Hematopoietic multipotent progenitor cell (in vitro differentiated cells): Measurements from ENCODE around the gene MAPT. TPM values are rescaled to one million over a fixed set of nuclear protein-coding genes. Genes with fewer than 3 reads are reported as not detected.

Source experiments
- DNase-seq, 3 donors: peaks; one replicate each; pipeline ENCODE4 v3.0.0-alpha.2; 2011 to 2015; ENCODE audit warnings: low read depth in 2 of 3, low spot score in 2 of 3
- total RNA-seq: library from RNA; depleted of rRNA; stranded (reverse); fragments of >200 nt; gene quantifications from one replicate; pipeline ENCODE4 v1.2.3, GENCODE V29; 2012

The MAPT gene
- total RNA-seq, 1 donor = under 0.01 TPM

DNA sequence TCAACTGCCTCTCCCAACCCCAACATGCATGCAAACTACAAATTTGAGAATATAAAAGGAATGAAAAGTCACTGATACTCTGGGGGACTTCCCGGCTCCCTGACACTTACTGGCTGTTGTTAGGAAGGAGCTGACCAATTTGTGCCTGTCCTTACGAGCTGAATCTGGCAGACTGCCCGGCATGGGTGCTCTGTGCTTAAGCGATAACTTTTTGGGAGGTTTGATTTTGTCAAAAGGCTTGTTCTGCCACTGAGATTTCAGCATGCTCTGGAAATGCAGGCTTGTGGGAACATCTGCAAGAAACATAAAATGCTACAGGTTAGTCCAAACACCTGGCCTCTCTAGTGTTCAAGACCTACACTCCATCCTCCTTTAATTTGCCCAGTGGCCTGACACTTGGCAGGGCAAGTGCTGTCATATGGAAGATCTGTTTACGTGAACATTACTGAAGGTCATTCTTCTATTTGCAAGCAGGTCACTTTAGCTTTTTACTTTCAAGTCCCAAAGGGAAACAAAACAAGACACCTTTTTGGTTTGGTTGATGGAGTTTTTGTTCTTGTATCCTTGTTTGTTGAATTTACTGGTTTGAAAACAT, 145.3 kb downstream of the MAPT start:
- DNase-seq = no peak

DNA sequence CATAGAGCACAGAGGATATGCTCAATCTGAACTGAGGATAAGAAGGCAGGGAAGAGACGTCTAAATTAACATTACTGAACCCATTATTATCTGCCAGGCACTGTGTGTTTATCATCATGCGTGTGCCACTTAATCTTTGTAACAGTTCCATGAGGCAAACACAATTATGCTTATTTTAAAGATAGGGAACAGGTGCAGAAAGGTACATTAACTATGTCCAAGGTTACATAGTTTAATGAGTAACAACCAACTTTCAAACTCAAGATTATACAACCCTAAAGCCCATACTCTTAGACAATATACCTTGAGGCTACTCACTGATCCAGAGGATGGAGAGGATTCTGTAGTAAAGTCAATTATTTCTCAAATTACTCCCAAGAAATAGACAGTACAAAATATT, 147.9 kb downstream of the MAPT start:
- DNase-seq = no peak

DNA sequence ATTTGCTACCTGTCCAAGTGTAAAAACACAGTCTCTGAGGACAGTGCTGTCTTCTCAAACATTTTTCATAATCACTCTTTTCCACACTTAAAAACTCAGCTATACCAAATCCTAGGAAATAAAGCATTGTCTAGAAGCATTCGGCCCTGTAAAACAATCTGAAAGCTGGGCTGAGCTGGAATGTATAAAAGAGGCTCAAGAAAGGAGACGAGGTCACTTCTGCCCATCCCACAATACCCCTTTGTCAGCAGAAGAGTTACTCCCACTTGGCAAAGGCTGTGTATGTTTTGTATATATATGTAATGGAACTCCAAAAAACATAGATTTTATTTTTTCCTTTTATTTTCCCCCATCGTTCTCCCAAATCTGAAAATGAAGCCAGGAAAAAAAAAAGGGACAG, 148.6 kb downstream of the MAPT start:
- no peak for DNase-seq

DNA sequence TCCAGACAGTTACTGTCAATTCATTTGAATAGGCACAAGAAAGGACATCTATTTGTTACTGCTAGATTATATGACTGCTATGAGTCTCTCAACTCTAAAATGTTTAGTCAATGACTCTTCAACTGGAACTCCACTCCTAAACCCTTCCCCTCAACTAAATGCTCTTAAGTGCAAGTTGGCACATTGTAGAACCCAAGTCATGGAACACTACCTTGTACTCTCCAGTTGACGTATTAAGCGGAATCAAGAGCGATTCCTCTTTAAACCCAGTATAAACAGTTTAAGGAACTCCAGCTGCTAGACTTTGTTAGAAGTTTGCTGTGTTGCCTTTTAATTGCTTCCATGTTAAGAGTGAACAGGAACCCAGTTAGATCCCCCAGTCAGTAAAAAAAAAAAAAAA, 149.3 kb downstream of the MAPT start:
- no peak for DNase-seq

DNA sequence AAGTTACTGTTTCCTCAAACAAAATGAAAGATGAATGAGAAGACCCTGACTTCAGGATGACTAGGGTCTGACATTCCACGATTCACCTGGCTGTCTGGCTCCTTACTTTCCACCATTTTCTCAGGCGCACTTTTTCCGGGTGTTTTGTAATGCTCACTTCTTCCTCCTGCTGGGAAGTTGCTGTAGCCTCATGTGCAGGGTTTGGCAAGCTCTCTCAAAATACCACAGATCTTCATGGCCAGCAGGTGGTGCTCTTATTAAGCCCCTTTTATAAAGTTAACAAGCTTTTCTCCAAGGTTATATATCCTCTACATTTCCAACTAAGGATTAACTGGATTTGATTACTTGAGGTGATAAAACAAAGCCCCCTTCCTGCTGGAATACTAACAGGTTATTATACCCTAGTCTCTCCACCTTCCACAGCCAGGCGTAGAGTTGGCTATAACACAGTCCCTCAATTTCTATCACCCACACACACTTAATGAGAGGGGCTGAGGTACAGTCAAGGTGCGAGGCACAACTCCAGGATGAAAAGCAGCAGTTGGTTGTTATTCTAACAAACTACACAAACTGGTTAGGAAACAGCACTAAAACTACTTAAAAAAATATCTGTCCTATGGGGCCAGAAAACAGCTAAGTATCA, 150.1 kb downstream of the MAPT start:
- DNase-seq = peak in 2 of 3 donors; percentile 74 to 82

DNA sequence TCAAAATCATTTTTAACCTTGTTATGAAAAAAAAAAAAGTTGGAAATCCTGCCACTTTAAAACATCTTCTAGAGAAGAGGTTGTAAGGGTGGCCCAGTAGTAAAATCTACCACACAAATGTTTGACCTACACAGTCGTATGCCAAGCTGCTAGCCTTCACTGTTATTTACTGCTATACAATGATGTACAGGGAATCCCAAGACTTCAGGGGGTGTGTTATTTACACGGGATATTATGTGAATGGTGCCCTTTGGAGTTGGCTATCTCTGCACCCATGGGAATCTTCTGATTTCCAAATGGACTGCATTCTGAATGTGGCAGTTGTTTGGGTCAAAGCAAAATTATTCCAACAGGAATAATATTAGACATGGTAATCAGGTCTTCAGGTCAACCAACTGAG, 150.6 kb downstream of the MAPT start:
- DNase-seq = no peak

DNA sequence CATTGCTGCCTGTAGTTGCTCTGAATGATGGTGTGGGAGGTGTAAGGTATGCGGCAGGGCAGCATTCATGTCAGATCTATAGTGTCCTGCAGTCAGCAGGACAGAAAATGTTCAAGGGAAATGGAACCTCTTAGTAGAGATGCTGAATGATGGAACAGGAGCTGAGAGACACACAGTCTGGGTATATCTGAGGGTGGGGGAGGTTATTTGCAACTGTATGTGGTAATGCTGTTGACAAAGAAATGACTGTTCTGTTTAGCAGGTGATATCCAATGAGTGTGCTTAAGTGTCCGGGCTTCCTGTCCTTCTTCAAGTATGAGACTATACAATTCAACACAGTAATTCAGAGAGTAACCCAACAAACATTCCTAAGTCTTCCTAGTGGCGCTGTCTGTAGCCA, 151.3 kb downstream of the MAPT start:
- no peak for DNase-seq

DNA sequence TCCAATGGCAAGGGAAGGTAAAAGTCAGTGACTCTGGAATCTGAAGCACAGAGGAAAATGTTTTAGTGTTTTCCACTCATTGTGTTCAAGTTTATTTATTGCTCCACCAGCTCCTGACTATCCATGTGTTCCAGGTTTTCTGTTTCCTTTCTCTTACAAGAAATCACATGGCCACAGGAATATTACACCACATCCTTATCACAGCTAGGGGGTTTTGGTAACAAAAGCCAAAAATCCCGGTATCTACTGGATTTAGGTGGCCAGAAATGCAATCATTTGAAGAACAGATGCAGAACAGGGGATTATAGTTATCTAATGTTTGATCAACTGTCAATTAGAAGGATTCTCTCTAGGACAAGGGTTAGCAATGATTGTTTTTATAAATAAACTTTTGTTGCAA, 152.6 kb downstream of the MAPT start:
- no peak for DNase-seq

DNA sequence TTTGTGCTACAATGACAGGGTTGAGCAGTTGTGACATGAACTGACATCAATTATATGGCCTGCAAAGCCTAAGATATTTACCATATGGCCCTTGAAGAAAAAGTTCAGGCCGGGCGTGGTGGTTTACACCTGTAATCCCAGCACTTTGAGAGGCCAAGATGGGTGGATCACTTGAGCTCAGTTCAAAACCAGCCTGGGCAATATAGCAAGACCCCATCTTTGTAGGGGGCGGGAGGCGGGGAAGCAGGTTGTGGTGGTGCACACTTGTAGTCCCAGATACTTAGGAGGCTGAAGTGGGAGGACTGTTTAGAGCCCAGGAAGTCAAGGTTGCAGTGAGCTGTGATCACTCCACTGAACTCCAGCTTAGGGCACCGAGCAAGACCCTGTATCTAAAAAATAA, 153.0 kb downstream of the MAPT start:
- no peak for DNase-seq

DNA sequence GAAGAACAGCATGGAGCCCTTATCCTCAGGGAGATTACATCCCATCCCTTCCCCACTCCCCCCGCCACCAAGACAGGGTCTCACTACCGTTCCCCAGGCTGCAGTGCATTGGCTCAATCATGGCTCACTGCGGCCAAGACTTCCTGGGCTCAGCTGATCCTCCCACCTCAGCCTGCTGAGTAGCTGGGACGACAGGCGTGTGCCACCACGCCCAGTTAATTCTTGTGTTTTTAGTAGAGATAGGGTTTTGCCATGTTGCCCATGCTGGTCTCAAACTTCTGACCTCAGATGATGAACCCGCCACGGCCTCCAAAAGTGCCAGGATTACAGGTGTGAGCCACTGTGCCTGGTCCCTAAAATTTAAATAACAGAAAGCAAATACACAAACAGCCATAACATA, 153.5 kb downstream of the MAPT start:
- no peak for DNase-seq

DNA sequence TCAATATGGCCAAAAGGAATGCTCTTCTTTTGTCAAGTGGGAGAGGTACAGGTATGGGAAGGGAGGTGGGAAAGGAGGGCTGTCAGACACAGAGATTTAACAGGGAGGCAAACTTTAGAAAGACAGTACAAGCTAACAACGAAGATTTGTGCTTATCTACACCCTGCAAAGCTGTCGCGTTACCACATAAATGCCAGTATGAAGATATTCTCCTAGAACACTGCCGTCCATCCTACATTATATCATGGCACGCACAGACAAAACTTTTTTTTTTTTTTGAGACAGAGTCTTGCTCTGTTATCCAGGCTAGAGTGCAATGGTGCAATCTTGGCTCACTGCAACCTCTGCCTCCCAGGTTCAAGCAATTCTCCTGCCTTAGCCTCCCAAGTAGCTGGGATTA, 155.3 kb downstream of the MAPT start:
- DNase-seq = no peak

DNA sequence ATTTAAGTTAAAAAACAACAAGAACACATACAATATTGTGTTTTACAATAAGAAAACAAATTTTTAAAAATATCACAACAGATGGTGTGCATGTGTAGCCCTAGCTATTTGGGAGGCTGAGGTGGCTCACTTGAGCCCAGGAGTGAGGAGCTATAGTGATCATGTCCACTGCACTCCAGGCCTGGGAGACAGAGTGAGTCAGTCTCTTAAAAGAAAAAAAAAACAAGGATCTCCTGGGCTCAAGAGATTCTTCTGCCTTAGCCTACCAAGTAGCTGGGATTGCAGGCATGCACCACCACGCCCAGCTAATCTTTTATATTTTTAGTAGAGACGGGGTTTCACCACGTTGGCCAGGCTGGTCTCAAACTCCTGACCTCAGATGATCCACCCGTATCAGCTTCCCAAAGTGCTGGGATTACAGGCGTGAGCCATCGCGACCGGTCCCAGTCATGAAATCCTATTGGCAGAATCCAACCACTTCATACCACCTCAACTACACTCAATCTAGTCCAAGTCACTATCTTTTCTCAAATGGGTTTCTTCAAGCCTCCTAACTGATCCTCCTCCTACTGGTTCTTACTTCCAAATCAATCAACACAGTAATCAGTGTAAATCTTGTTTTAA, 159.7 kb downstream of the MAPT start:
- DNase-seq = no peak

DNA sequence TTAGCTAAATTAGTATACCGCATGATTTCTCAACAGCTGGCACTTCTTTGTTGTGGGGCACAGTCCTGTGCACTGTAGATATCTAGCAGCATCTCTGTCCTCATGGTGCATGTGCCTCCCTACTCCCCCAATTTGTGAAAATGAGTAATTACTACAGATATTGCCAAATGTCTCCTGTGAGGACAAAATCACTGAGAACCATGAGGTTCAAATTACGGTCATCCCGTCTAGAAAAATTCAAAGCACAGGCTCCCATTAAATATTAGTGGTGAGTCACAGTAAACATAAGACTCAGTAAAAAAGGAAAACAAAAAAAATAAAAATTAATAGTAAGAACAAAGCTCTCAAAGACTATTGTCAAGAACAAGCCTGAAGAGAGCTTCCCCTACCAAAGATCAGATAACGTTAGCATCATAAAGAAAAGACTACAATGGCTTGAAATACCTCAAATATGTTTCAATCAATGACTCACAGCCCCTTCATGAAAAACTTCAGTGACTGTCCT, 162.5 kb downstream of the MAPT start:
- no peak for DNase-seq

DNA sequence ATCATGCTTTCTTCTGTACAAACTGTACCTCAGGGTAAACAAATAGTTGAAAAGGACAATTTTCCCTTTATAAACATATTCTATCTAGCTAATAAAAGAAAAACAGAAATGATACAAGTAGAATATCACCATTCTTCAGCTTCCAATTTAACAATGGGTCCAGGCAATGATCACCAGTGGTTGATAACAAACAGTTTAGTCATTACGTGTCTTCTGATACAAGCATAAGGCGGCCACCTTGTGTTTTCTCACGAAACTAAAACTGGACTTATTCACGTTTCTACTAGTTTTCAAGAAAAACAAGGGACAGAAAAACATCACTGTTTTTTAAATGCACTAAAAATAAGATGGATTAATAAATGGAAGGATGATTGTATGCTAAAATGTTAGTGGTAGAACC, 163.0 kb downstream of the MAPT start:
- no peak for DNase-seq

DNA sequence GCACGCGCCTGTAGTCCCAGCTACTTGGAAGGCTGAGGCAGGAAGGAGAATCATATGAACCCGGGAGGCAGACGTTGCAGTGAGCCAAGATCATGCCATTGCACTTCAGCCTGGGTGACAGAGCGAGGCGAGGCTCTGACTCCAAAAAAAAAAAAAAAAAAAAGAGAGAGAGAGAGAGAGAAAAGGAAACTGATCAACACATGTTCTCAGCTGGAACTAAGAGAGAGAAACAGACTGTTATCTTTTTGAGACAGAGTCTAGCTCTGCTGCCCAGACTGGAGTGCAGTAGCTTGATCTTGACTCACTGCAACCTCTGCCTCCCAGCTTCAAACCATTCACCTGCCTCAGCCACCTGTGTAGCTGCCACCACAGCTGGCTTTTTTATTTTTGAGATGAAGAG, 165.1 kb downstream of the MAPT start:
- DNase-seq = no peak

DNA sequence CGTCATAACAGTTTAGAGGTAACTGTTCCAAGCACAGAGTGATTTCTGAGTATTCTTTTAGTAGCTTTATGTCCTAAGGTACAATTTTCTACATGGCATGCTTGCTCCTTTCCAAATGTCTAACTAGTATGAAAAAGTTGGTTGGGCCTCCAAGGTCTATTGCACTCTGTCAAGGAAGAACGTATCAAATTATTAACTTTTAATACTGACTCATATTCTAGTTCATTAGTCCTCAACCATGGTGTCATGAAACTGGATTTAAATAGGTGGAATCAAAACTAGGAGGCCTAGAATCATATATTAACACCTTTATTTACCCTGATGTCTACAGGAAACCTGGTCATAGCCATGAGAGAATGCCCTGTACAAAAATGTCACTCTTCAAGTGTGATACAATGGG, 166.1 kb downstream of the MAPT start:
- no peak for DNase-seq

DNA sequence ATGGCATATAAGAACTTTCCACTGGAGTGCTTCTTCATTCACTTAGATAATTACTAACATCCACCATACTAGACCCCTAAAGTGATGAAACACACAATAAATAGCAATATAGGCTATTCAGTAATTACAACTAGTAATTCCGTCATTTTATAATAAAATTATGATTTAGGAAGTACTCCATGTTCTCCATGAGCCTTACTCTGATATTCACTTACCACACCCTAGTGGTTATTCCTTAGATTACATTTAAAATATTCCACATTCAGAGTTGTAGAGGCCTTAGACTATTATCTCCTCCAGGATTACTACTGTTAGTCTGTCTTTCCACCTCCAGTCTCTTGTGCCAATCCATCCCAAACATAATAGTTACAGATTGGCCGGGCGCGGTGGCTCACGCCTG, 167.1 kb downstream of the MAPT start:
- DNase-seq = peak in 1 of 3 donors; percentile 24

DNA sequence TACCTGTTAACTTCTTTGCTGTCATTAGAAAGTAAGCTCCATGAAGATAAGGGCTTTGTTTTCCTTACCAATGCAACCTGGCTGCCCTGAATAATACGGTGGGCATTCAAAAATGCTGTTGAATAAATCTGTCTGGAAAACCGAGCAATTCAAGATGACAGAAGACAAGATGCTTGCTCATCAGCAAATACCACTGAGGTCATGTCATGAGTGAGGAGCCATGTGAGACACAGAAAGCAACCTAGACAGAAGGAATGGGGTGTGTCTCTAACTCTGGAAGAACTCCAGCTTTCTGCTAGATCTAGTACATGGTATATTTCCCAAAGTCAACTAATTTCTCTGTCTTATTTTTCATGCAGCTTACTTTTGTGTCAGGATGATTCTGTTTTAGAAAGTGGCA, 168.9 kb downstream of the MAPT start:
- no peak for DNase-seq

DNA sequence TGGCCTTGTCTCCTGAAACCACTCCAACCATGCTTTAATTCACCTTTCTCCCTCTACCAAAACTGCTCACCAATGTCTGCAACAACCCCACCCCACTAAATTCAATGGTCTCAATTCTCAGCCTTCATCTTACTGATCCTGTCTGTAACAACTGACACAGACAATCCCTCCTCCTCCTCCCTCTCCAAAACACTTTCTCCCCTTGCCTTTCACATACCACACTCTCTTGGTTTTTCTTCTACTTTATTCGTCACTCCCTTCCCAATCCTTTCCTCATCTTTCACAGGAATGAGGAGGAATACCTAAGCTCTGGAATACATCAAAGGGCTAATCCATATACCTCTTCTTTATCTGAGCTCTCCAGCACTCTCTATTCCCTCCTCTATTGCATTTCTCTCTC, 170.1 kb downstream of the MAPT start:
- no peak for DNase-seq

DNA sequence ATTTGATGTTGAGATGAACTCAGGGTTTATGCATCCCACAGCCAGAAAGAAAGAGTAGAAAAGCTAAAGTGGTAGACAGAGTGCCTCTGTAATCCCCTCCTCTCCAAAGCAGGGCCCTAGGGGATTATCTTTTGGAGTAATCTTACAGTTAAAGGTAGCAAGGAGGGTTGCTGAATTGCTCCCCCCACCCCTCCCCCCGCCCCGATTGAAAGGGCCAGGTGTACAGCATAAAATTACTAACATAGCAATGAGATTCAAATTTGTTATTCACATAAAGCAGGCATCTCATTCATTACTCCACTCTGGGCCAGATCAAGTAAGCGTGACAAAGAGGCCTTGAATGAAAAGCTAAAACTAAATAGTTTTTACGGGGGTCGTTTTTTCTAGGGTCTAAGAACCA, 177.4 kb downstream of the MAPT start:
- DNase-seq = no peak

DNA sequence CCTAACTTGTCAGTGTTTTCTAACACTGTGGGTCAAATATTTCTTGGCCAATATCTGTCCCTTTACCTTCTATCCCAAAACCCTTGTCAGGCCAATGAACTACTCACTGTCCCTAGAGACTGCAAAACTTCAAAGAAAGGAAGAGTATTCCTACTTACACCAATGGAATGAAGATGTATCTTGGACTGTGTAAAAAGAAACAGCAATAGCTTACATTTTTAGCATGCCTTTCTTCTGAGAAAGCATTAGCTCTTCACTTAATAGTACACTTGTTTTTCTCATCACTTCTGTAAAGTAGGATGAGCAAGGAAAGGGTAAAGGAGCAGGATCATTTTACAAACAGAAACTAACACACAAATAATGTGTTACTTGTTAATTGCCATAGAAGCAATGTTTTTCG, 178.6 kb downstream of the MAPT start:
- no peak for DNase-seq

DNA sequence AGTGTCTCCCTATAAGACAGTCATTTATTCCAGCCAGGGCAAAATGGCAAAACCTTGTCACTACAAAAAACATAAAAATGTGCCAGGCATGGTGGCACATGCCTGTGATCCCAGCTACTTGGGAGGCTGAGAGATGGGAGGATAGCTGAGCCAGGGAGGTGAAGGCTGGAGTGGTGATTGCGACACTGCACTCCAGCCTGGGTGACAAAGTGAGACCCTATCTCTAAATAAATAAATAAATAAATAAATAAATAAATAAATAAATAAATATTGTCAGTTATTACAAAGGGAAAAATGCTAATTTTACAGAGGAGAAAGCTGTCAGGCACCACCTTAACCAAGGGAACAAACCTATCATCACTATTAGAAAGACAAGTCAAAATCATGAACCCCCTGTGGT, 180.2 kb downstream of the MAPT start:
- no peak for DNase-seq
